ENCODE results near the gene PVALB. TPM values are rescaled to one million over a fixed set of nuclear protein-coding genes. Genes with fewer than 3 reads are reported as not detected.
A peak's percentile ranks its signal among the peaks of the same experiment; 100 is the strongest.

PVALB gene
- total RNA-seq, 3 donors from 2014 or later (not counting 1 experiment from before 2014, with no cell fraction given) = 0.99 TPM; not detected in 2

- peak in 1 of 2 donors; percentile 50 for DNase-seq
- 47% methylated on average over 17 of the region's 17 CpGs for WGBS (ENCODE audit: insufficient coverage)
- H3K4me1 Mint-ChIP-seq = peaks cover 7 to 13% of the 10 kb centered on the region in 2 donors
- H3K9me3 ChIP-seq (ENCODE audit: control insufficient read depth, insufficient read depth, low read length) = no peaks in the 10 kb centered on the region
- H3K36me3 ChIP-seq (ENCODE audit: control insufficient read depth, insufficient read depth, low read length) = no peaks in the 10 kb centered on the region
- no peaks in the 10 kb centered on the region for H3K9me3 Mint-ChIP-seq
- peak within 1 kb of the TSS; percentile 34 for H3K4me3 ChIP-seq (ENCODE audit: low read length)
- peaks cover 44% of the 10 kb centered on the region for H3K4me1 ChIP-seq (ENCODE audit: control insufficient read depth, insufficient read depth, low read length)
- H3K27ac Mint-ChIP-seq = peak within 1 kb of the TSS in 1 of 2 donors; percentile 21
- no peak for TF ChIP-seq CTCF (IDR thresholded peaks at IDR 0.05)
- no peak within 1 kb of the TSS for H3K4me3 Mint-ChIP-seq
- no peaks in the 10 kb centered on the region for H3K27me3 ChIP-seq (ENCODE audit: control insufficient read depth, insufficient read depth, low read length)
- peak in 2 of 3 donors; percentile 18 to 69 for ATAC-seq
- intact Hi-C loops (cut with micrococcal nuclease) = no loop called here
- H3K27ac ChIP-seq (ENCODE audit: low read length) = peak within 1 kb of the TSS; percentile 73
- peaks cover 7 to 9% of the 10 kb centered on the region in 2 donors for H3K27me3 Mint-ChIP-seq (ENCODE audit: low read depth in 2 of 2)
- no peaks in the 10 kb centered on the region for H3K36me3 Mint-ChIP-seq
Measured at GRCh38 chr22:36860821-36861659, 44.2 kb upstream of the PVALB start, which contains the start of gene NCF4. Gene NCF4 (plus strand): TSS chr22:36861006. CDS start chr22:36861172, 166 bp downstream.

GRCh38 chr22:36860438-36860820 lies 43.6 kb upstream of the PVALB start:
- no peak overlapping the region for H3K4me3 ChIP-seq (ENCODE audit: low read length)

GRCh38 chr22:36860017-36860416 lies 43.2 kb upstream of the PVALB start:
- no peak overlapping the region for H3K4me3 ChIP-seq (ENCODE audit: low read length)
- Mint-ChIP-seq H3K4me1 (peaks cover 10 to 16% of the 10 kb centered on the region in 2 donors), H3K9me3 (no peaks in the 10 kb centered on the region), H3K4me3 (no peak overlapping the region), H3K36me3 (no peaks in the 10 kb centered on the region), H3K27me3 (ENCODE audit: low read depth in 2 of 2) (peaks cover 6 to 7% of the 10 kb centered on the region in 2 donors), H3K27ac (peak overlapping the region in 1 of 2 donors; percentile 21)
- H3K9me3 ChIP-seq (ENCODE audit: control insufficient read depth, insufficient read depth, low read length) = no peaks in the 10 kb centered on the region
- DNase-seq (no peak), ATAC-seq (no peak)
- peak overlapping the region; percentile 65 for H3K27ac ChIP-seq (ENCODE audit: low read length)
- H3K4me1 ChIP-seq (ENCODE audit: control insufficient read depth, insufficient read depth, low read length) = peaks cover 45% of the 10 kb centered on the region
- no peaks in the 10 kb centered on the region for H3K27me3 ChIP-seq (ENCODE audit: control insufficient read depth, insufficient read depth, low read length)
- TF ChIP-seq CTCF (IDR thresholded peaks at IDR 0.05) = no peak
- intact Hi-C loops (cut with micrococcal nuclease) = no loop called here
- H3K36me3 ChIP-seq (ENCODE audit: control insufficient read depth, insufficient read depth, low read length) = no peaks in the 10 kb centered on the region
- WGBS (ENCODE audit: insufficient coverage) = 85% methylated on average over 6 of the region's 6 CpGs

More at GRCh38 chr22:36860438-36860820, 43.6 kb upstream of the PVALB start:
- no peaks in the 10 kb centered on the region for H3K9me3 Mint-ChIP-seq
- H3K4me3 Mint-ChIP-seq = no peak overlapping the region
- peak overlapping the region in 1 of 2 donors; percentile 21 for H3K27ac Mint-ChIP-seq
- DNase-seq = no peak
- Histone ChIP-seq H3K9me3 (ENCODE audit: control insufficient read depth, insufficient read depth, low read length) (no peaks in the 10 kb centered on the region), H3K36me3 (ENCODE audit: control insufficient read depth, insufficient read depth, low read length) (no peaks in the 10 kb centered on the region), H3K27ac (ENCODE audit: low read length) (peak overlapping the region; percentile 65), H3K4me1 (ENCODE audit: control insufficient read depth, insufficient read depth, low read length) (peaks cover 45% of the 10 kb centered on the region), H3K27me3 (ENCODE audit: control insufficient read depth, insufficient read depth, low read length) (no peaks in the 10 kb centered on the region)
- no peaks in the 10 kb centered on the region for H3K36me3 Mint-ChIP-seq
- no peak for ATAC-seq
- peaks cover 6 to 7% of the 10 kb centered on the region in 2 donors for H3K27me3 Mint-ChIP-seq (ENCODE audit: low read depth in 2 of 2)
- WGBS (ENCODE audit: insufficient coverage) = 96% methylated on average over 2 of the region's 2 CpGs
- H3K4me1 Mint-ChIP-seq = peaks cover 10 to 16% of the 10 kb centered on the region in 2 donors
- intact Hi-C loops (cut with micrococcal nuclease) = no loop called here
- TF ChIP-seq CTCF (IDR thresholded peaks at IDR 0.05) = no peak
